KMS-11 (cell line): ENCODE results near the gene ANKRD6.

ENCODE experiments used
- H2AFZ ChIP-seq: fragments of 200-600 bp; sonication (generic); 2 replicates; pipeline ENCODE4 v1.6.1; 2016; ENCODE audit warnings: antibody characterized with exemption, mixed run types, low read depth
- H3K27ac ChIP-seq: fragments of 200-600 bp; sonication (generic); 2 replicates; pipeline ENCODE4 v1.6.1; 2016; ENCODE audit warnings: mild to moderate bottlenecking, mixed run types
- H3K27me3 ChIP-seq: fragments of 200-600 bp; sonication (generic); 2 replicates; pipeline ENCODE4 v1.6.1; 2017; ENCODE audit warnings: mild to moderate bottlenecking, low read depth, mixed run types, moderate library complexity; ENCODE audit not compliant: insufficient read depth
- H3K36me3 ChIP-seq: fragments of 200-600 bp; sonication (generic); 2 replicates; pipeline ENCODE4 v1.6.1; 2017; ENCODE audit warnings: mild to moderate bottlenecking, mixed run types; ENCODE audit not compliant: insufficient read depth
- H3K4me1 ChIP-seq: fragments of 200-600 bp; sonication (generic); 2 replicates; pipeline ENCODE4 v1.6.1; 2016; ENCODE audit warnings: mild to moderate bottlenecking, low read depth, mixed run types; ENCODE audit not compliant: poor library complexity, severe bottlenecking
- H3K4me2 ChIP-seq: fragments of 200-600 bp; sonication (generic); 2 replicates; pipeline ENCODE4 v1.7.0; 2016; ENCODE audit warnings: mild to moderate bottlenecking, mixed run types
- H3K4me3 ChIP-seq: fragments of 200-600 bp; sonication (generic); IDR thresholded peaks from 2 replicates; pipeline ENCODE4 v1.6.1; 2017; ENCODE audit warnings: low read depth, low read length, mixed read lengths; ENCODE audit not compliant: insufficient read depth
- H3K79me2 ChIP-seq: fragments of 200-600 bp; sonication (generic); 2 replicates; pipeline ENCODE4 v1.6.1; 2016; ENCODE audit warnings: low read depth, mixed run types; ENCODE audit not compliant: insufficient read depth
- H3K9ac ChIP-seq: fragments of 200-600 bp; sonication (generic); 2 replicates; pipeline ENCODE4 v1.6.1; 2016; ENCODE audit warnings: mild to moderate bottlenecking, mixed run types
- H4K20me1 ChIP-seq: fragments of 200-600 bp; sonication (generic); 2 replicates; pipeline ENCODE4 v1.6.1; 2016; ENCODE audit warnings: mild to moderate bottlenecking, mixed run types; ENCODE audit not compliant: insufficient read depth
- CTCF ChIP-seq: fragments of 200-600 bp; sonication (generic); conservative IDR thresholded peaks from 2 replicates; pipeline ENCODE4 v1.6.1; 2017; ENCODE audit warnings: low read depth, mild to moderate bottlenecking, antibody characterized with exemption, low read length, moderate library complexity, mixed read lengths

ANKRD6 gene

GRCh38 chr6:89506716-89507617 lies 74.0 kb downstream of the ANKRD6 start:
- Histone ChIP-seq H3K9ac (no peak overlapping the region), H3K79me2 (no peaks in the 10 kb centered on the region), H3K4me2 (no peak overlapping the region), H2AFZ (no peak overlapping the region), H3K4me1 (no peaks in the 10 kb centered on the region), H4K20me1 (no peaks in the 10 kb centered on the region), H3K27me3 (no peaks in the 10 kb centered on the region), H3K27ac (no peak overlapping the region), H3K4me3 (no peak overlapping the region), H3K36me3 (no peaks in the 10 kb centered on the region)
- no peak for TF ChIP-seq CTCF

GRCh38 chr6:89508755-89509563 lies 76.0 kb downstream of the ANKRD6 start:
- Histone ChIP-seq H3K36me3 (no peaks in the 10 kb centered on the region), H2AFZ (no peak overlapping the region), H3K27me3 (no peaks in the 10 kb centered on the region), H3K4me2 (no peak overlapping the region), H3K9ac (no peak overlapping the region), H3K4me1 (no peaks in the 10 kb centered on the region), H3K4me3 (no peak overlapping the region), H4K20me1 (no peaks in the 10 kb centered on the region), H3K27ac (no peak overlapping the region), H3K79me2 (no peaks in the 10 kb centered on the region)
- TF ChIP-seq CTCF: no peak

- Histone ChIP-seq H3K4me1 (no peaks in the 10 kb centered on the region), H4K20me1 (no peaks in the 10 kb centered on the region), H3K9ac (no peak overlapping the region), H3K27me3 (no peaks in the 10 kb centered on the region), H3K36me3 (no peaks in the 10 kb centered on the region), H3K4me3 (no peak overlapping the region), H3K79me2 (no peaks in the 10 kb centered on the region), H3K27ac (no peak overlapping the region), H3K4me2 (no peak overlapping the region), H2AFZ (no peak overlapping the region)
- no peak for TF ChIP-seq CTCF
Measured at GRCh38 chr6:89509777-89510281, 76.9 kb downstream of the ANKRD6 start.

- Histone ChIP-seq H3K79me2 (no peaks in the 10 kb centered on the region), H3K9ac (no peak overlapping the region), H3K4me2 (no peak overlapping the region), H3K27ac (no peak overlapping the region), H2AFZ (no peak overlapping the region), H4K20me1 (no peaks in the 10 kb centered on the region), H3K36me3 (no peaks in the 10 kb centered on the region), H3K27me3 (no peaks in the 10 kb centered on the region), H3K4me1 (no peaks in the 10 kb centered on the region), H3K4me3 (no peak overlapping the region)
- no peak for TF ChIP-seq CTCF
Measured at GRCh38 chr6:89510393-89510792, 77.4 kb downstream of the ANKRD6 start.
